SU-DHL-6 (cell line): ENCODE measurements around the gene ARMC8.

Experiments
- EZH2phosphoT487 ChIP-seq: fragments of 200-600 bp; sonication (generic), shearing (Covaris generic); conservative IDR thresholded peaks from 2 replicates; pipeline ENCODE4 v1.6.1; 2018; ENCODE audit warnings: mild to moderate bottlenecking, antibody characterized with exemption, low read length, moderate library complexity, mixed read lengths
- TF ChIP-seq, protein P1 (sequence below): fragments of 200-600 bp; sonication (generic); IDR thresholded peaks from one replicate; pipeline ENCODE4 v1.5.1; 2017; ENCODE audit warnings: antibody characterized with exemption, mild to moderate bottlenecking, low read length, moderate library complexity; ENCODE audit not compliant: insufficient read depth, poor library complexity, severe bottlenecking

DNA sequence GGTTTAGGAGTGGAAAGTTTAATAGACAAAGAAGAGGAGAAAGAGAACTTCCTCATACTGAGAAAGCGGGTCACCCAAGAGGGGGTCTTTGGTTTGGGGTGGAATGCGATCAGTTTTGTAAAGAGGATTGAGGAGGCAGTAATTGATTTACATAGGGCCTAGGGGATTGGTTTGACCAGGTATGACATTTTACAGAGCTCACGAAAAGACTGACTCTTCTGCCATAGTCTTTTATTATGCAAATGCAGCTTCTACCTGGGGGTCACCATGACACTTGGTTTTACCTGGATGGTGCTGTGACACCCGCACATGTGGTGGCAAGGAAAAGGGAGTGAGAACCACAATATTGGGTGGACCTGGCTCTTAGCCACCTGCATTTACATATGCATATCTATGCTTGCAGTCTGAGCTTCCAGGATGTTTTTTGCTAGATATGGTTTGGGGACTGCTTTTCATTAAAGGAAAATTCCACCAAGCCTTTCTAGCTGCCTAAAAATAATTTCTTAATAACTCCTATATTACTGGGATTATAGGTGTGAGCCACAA, 149.4 kb downstream of the ARMC8 start:
- TF ChIP-seq, protein P1, sequence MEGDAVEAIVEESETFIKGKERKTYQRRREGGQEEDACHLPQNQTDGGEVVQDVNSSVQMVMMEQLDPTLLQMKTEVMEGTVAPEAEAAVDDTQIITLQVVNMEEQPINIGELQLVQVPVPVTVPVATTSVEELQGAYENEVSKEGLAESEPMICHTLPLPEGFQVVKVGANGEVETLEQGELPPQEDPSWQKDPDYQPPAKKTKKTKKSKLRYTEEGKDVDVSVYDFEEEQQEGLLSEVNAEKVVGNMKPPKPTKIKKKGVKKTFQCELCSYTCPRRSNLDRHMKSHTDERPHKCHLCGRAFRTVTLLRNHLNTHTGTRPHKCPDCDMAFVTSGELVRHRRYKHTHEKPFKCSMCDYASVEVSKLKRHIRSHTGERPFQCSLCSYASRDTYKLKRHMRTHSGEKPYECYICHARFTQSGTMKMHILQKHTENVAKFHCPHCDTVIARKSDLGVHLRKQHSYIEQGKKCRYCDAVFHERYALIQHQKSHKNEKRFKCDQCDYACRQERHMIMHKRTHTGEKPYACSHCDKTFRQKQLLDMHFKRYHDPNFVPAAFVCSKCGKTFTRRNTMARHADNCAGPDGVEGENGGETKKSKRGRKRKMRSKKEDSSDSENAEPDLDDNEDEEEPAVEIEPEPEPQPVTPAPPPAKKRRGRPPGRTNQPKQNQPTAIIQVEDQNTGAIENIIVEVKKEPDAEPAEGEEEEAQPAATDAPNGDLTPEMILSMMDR, result no peak
- no peak for TF ChIP-seq EZH2phosphoT487
